ENCODE data around the gene GPAM. TPM values are rescaled to one million over a fixed set of nuclear protein-coding genes. Genes with fewer than 3 reads are reported as not detected.

GPAM gene
- total and polyA plus RNA-seq, 2 experiments from 2014 or later, result 4.9 to 12.5 TPM

DNA sequence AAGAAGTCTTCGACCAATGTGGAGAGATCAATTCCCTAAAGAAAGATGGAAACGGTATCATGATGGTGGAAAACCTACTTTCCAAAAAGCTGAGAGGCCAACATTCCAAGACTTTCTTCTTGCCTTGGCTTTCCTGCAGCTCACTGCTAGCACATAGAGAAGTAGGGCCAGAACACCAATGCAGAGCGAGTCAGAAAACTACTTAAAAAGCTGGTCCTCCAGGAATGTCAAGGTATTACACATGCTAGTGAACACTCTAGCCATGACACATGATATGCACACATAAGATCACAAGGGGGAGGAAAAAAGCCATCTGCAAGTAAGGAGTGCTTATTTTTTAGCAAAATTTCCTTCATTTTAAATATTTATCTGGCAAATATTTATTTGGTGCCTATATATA lies 22.7 kb downstream of the GPAM start:
- H3F3A ChIP-seq (ENCODE audit: insufficient read depth), result no peaks in the 10 kb centered on the region
- H3K36me3 ChIP-seq (ENCODE audit: low read depth), result peaks cover 44% of the 10 kb centered on the region
- H3K9ac ChIP-seq, result no peak overlapping the region
- peak; percentile 9 for DNase-seq
- H3K9me2 ChIP-seq (ENCODE audit: insufficient read depth), result no peaks in the 10 kb centered on the region
- no peak overlapping the region for H3K27ac ChIP-seq
- no peaks in the 10 kb centered on the region for H3K79me2 ChIP-seq (ENCODE audit: insufficient read depth)
- H4K20me1 ChIP-seq (ENCODE audit: insufficient read depth), result no peaks in the 10 kb centered on the region
- no peak overlapping the region for H2AFZ ChIP-seq
- no peaks in the 10 kb centered on the region for H3K27me3 ChIP-seq (replicated peaks; ENCODE audit: insufficient read depth)
- H3K4me1 ChIP-seq (ENCODE audit: insufficient read depth), result no peaks in the 10 kb centered on the region
- no peak overlapping the region for H3K4me2 ChIP-seq (ENCODE audit: unreplicated experiment)
- in situ Hi-C loops (cut with MboI), result loop anchor here (25.0 kb wide), 1 partner anchor 276 kb away; the partner anchor contains the start of genes VTI1A and ZDHHC6
- no peaks in the 10 kb centered on the region for H3K9me3 ChIP-seq (ENCODE audit: low read depth)
- WGBS, 2 experiments (ENCODE audit: low coverage in 1 of 2, low lambda C conversion rate in 2 of 2, missing lambda C conversion rate in 2 of 2), result 85 to 87% methylated on average over 3 of the region's 3 CpGs
- no peak for TF ChIP-seq EZH2 (IDR thresholded peaks at IDR 0.05; ENCODE audit: insufficient read depth, poor library complexity, severe bottlenecking)
- no peak for TF ChIP-seq EZH2phosphoT487 (IDR thresholded peaks at IDR 0.05; ENCODE audit: insufficient read depth, low read depth)
- H3K4me3 ChIP-seq, result no peak overlapping the region

GRCh38 chr10:112159469-112159868 lies 24.1 kb downstream of the GPAM start:
- in situ Hi-C loops (cut with MboI), result loop anchor here (25.0 kb wide), 1 partner anchor 278 kb away; the partner anchor contains the start of genes VTI1A and ZDHHC6
- no peak for DNase-seq
- no peak overlapping the region for H2AFZ ChIP-seq
- H3K27ac ChIP-seq, result no peak overlapping the region
- H4K20me1 ChIP-seq (ENCODE audit: insufficient read depth), result no peaks in the 10 kb centered on the region
- 91 to 92% methylated on average over 7 to 8 of the region's 8 CpGs for WGBS, 2 experiments (ENCODE audit: low coverage in 1 of 2, low lambda C conversion rate in 2 of 2, missing lambda C conversion rate in 2 of 2)
- no peak overlapping the region for H3K4me3 ChIP-seq
- peaks cover 50% of the 10 kb centered on the region for H3K36me3 ChIP-seq (ENCODE audit: low read depth)
- no peak overlapping the region for H3K9ac ChIP-seq
- no peaks in the 10 kb centered on the region for H3K27me3 ChIP-seq (replicated peaks; ENCODE audit: insufficient read depth)
- TF ChIP-seq EZH2 (IDR thresholded peaks at IDR 0.05; ENCODE audit: insufficient read depth, poor library complexity, severe bottlenecking) (no peak), EZH2phosphoT487 (IDR thresholded peaks at IDR 0.05; ENCODE audit: insufficient read depth, low read depth) (no peak)
- H3F3A ChIP-seq (ENCODE audit: insufficient read depth), result no peaks in the 10 kb centered on the region
- H3K4me2 ChIP-seq (ENCODE audit: unreplicated experiment), result no peak overlapping the region
- no peaks in the 10 kb centered on the region for H3K79me2 ChIP-seq (ENCODE audit: insufficient read depth)
- H3K9me2 ChIP-seq (ENCODE audit: insufficient read depth), result no peaks in the 10 kb centered on the region
- no peaks in the 10 kb centered on the region for H3K4me1 ChIP-seq (ENCODE audit: insufficient read depth)
- no peaks in the 10 kb centered on the region for H3K9me3 ChIP-seq (ENCODE audit: low read depth)

- Histone ChIP-seq H3K9me2 (ENCODE audit: insufficient read depth) (no peaks in the 10 kb centered on the region), H3K27me3 (replicated peaks; ENCODE audit: insufficient read depth) (no peaks in the 10 kb centered on the region), H3K27ac (no peak overlapping the region), H3K79me2 (ENCODE audit: insufficient read depth) (no peaks in the 10 kb centered on the region), H3K36me3 (ENCODE audit: low read depth) (peaks cover 14% of the 10 kb centered on the region; the same call in 1 of the 2 replicates), H3K4me3 (no peak overlapping the region), H3K4me2 (ENCODE audit: unreplicated experiment) (no peak overlapping the region), H3K9me3 (ENCODE audit: low read depth) (no peaks in the 10 kb centered on the region), H3K9ac (no peak overlapping the region), H4K20me1 (ENCODE audit: insufficient read depth) (no peaks in the 10 kb centered on the region), H3F3A (ENCODE audit: insufficient read depth) (peaks cover 15% of the 10 kb centered on the region), H2AFZ (no peak overlapping the region), H3K4me1 (ENCODE audit: insufficient read depth) (peaks cover 13% of the 10 kb centered on the region)
- peak; percentile 46 for DNase-seq
- in situ Hi-C loops (cut with MboI), result loop anchor here (25.0 kb wide), 1 partner anchor 286 kb away; the partner anchor contains the start of genes VTI1A and ZDHHC6
- WGBS, 2 experiments (ENCODE audit: low coverage in 1 of 2, low lambda C conversion rate in 2 of 2, missing lambda C conversion rate in 2 of 2), result 90 to 95% methylated on average over 4 of the region's 4 CpGs
- TF ChIP-seq EZH2phosphoT487 (IDR thresholded peaks at IDR 0.05; ENCODE audit: insufficient read depth, low read depth) (no peak), EZH2 (IDR thresholded peaks at IDR 0.05; ENCODE audit: insufficient read depth, poor library complexity, severe bottlenecking) (no peak)
Observed at GRCh38 chr10:112151524-112152039, 32.0 kb downstream of the GPAM start.

DNA sequence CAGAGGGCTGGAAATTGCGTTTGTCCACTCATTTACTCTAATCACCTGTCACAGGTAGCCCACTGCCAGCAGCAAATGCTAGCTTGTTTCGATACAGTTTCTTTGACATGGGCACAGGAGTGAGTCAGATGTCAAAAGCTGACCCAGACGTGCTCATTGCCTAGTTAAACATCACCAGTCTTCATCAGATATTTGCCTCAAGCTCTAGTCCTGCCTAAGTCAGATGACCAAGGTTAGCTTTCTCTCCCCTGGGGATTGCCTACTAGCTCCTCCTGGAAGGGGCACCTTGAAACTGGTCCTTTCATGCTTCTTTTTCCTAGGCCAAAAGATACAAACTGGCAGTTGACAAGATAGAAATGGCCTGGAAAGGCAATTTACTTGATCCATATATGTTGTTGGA lies 35.2 kb downstream of the GPAM start:
- no peaks in the 10 kb centered on the region for H3K36me3 ChIP-seq (ENCODE audit: low read depth)
- H3K4me1 ChIP-seq (ENCODE audit: insufficient read depth), result peaks cover 13% of the 10 kb centered on the region
- no peak overlapping the region for H3K4me3 ChIP-seq
- no peak overlapping the region for H2AFZ ChIP-seq
- in situ Hi-C loops (cut with MboI), result loop anchor here (25.0 kb wide), 3 partner anchors 786 to 1386 kb away; no protein-coding TSS in a partner anchor
- H3K27me3 ChIP-seq (replicated peaks; ENCODE audit: insufficient read depth), result no peaks in the 10 kb centered on the region
- no peak overlapping the region for H3K4me2 ChIP-seq (ENCODE audit: unreplicated experiment)
- no peaks in the 10 kb centered on the region for H3K9me2 ChIP-seq (ENCODE audit: insufficient read depth)
- H3K9ac ChIP-seq, result no peak overlapping the region
- no peaks in the 10 kb centered on the region for H4K20me1 ChIP-seq (ENCODE audit: insufficient read depth)
- peaks cover 15% of the 10 kb centered on the region for H3F3A ChIP-seq (ENCODE audit: insufficient read depth)
- no peak for TF ChIP-seq EZH2 (IDR thresholded peaks at IDR 0.05; ENCODE audit: insufficient read depth, poor library complexity, severe bottlenecking)
- TF ChIP-seq EZH2phosphoT487 (IDR thresholded peaks at IDR 0.05; ENCODE audit: insufficient read depth, low read depth), result no peak
- no peaks in the 10 kb centered on the region for H3K9me3 ChIP-seq (ENCODE audit: low read depth)
- DNase-seq, result no peak
- no peak overlapping the region for H3K27ac ChIP-seq
- H3K79me2 ChIP-seq (ENCODE audit: insufficient read depth), result no peaks in the 10 kb centered on the region
- WGBS, 2 experiments (ENCODE audit: low coverage in 1 of 2, low lambda C conversion rate in 2 of 2, missing lambda C conversion rate in 2 of 2), result 83 to 89% methylated on average over 3 of the region's 3 CpGs

All from GM23248 (cell line).